IMR-90 (cell line): ENCODE results near the gene CRIM1. TPM values are rescaled to one million over a fixed set of nuclear protein-coding genes. Genes with fewer than 3 reads are reported as not detected.

Source experiments
- ATAC-seq: fragments of 200-7000 bp; cut with Tn5 transposase; 2 replicates; pipeline ENCODE4 v1.9.1; 2020; ENCODE audit warnings: low read depth, mild to moderate bottlenecking, moderate library complexity
- BruUV-seq: library from RNA; stranded (reverse); fragments of 400-500 nt; replicated peaks from 2 replicates; lab custom pipeline; 2021; lab: Mats Ljungman, UMichigan
- CTCF ChIA-PET: fragments of 300-600 bp; formaldehyde crosslinking; extraction: SDS; loops from one replicate; lab custom pipeline; 2021; ENCODE audit warnings: antibody characterized with exemption; lab: Yijun Ruan, JAX
- POLR2A ChIA-PET: fragments of 300-600 bp; sonication (Branson Sonifier 250); formaldehyde crosslinking; loops from one replicate; lab custom pipeline; 2022; ENCODE audit warnings: antibody characterized with exemption; ENCODE audit not compliant: unreplicated experiment; lab: Charles Lee
- DNase-seq: peaks from one replicate; pipeline ENCODE4 v3.0.0; 2013
- H2AFZ ChIP-seq: replicated peaks from 2 replicates; pipeline ENCODE3; 2013; ENCODE audit warnings: low read length, mild to moderate bottlenecking; ENCODE audit not compliant: poor library complexity
- H2AK5ac ChIP-seq: 2 replicates; pipeline ENCODE4 v1.6.1; 2013; ENCODE audit warnings: low read depth, low read length, inconsistent platforms
- H2AK9ac ChIP-seq: replicated peaks from 2 replicates; pipeline ENCODE3; 2013; ENCODE audit warnings: mild to moderate bottlenecking, low read depth, low read length, moderate library complexity; ENCODE audit not compliant: poor library complexity
- H2BK120ac ChIP-seq: 2 replicates; pipeline ENCODE4 v1.6.1; 2013; ENCODE audit warnings: low read depth, low read length, inconsistent platforms
- H2BK15ac ChIP-seq: 3 replicates; pipeline ENCODE4 v1.6.1; 2013; ENCODE audit warnings: low read depth, low read length, inconsistent platforms
- H2BK20ac ChIP-seq: 2 replicates; pipeline ENCODE4 v1.6.1; 2013; ENCODE audit warnings: low read depth, mild to moderate bottlenecking, inconsistent platforms, low read length, moderate library complexity
- H2BK5ac ChIP-seq: 2 replicates; pipeline ENCODE4 v1.6.1; 2013; ENCODE audit warnings: mild to moderate bottlenecking, low read depth, low read length, inconsistent platforms; ENCODE audit not compliant: poor library complexity, severe bottlenecking
- H3K14ac ChIP-seq: replicated peaks from 2 replicates; pipeline ENCODE4 v1.6.1; 2013; ENCODE audit warnings: low read depth, low read length, inconsistent platforms
- H3K18ac ChIP-seq: 2 replicates; pipeline ENCODE4 v1.6.1; 2013; ENCODE audit warnings: low read depth, low read length, control low read depth
- H3K23ac ChIP-seq: 2 replicates; pipeline ENCODE4 v1.6.1; 2013; ENCODE audit warnings: low read depth, low read length, inconsistent platforms
- H3K27ac ChIP-seq: 2 replicates; pipeline ENCODE4 v1.5.1; 2013; ENCODE audit warnings: mild to moderate bottlenecking, control low read depth, low read length; ENCODE audit not compliant: insufficient read depth
- H3K27me3 ChIP-seq: 2 replicates; pipeline ENCODE4 v1.6.1; 2013; ENCODE audit warnings: low read length; ENCODE audit not compliant: control insufficient read depth, insufficient read depth
- H3K36me3 ChIP-seq: 2 replicates; pipeline ENCODE4 v1.6.1; 2013; ENCODE audit warnings: low read length, mixed read lengths; ENCODE audit not compliant: control insufficient read depth, insufficient read depth
- H3K4ac ChIP-seq: 2 replicates; pipeline ENCODE4 v1.6.1; 2013; ENCODE audit warnings: low read depth, low read length, inconsistent platforms
- H3K4me1 ChIP-seq: 2 replicates; pipeline ENCODE4 v1.6.1; 2013; ENCODE audit warnings: low read length, mixed read lengths; ENCODE audit not compliant: control insufficient read depth, insufficient read depth
- H3K4me2 ChIP-seq: 2 replicates; pipeline ENCODE4 v1.6.1; 2013; ENCODE audit warnings: low read depth, mild to moderate bottlenecking, control low read depth, low read length, moderate library complexity
- H3K4me3 ChIP-seq: 2 replicates; pipeline ENCODE4 v1.5.1; 2013; ENCODE audit warnings: low read depth, mild to moderate bottlenecking, control low read depth, low read length, moderate library complexity; ENCODE audit not compliant: insufficient read depth
- H3K56ac ChIP-seq: 2 replicates; pipeline ENCODE4 v1.6.1; 2013; ENCODE audit warnings: low read length, inconsistent platforms; ENCODE audit not compliant: insufficient read depth; ENCODE audit errors: extremely low read depth
- H3K79me1 ChIP-seq, 2 experiments: 2 replicates each; pipeline ENCODE4 v1.6.1; 2013; ENCODE audit warnings: low read length in 2 of 2, inconsistent platforms in 1 of 2, low read depth in 1 of 2
- H3K9ac ChIP-seq: 2 replicates; pipeline ENCODE4 v1.6.1; 2013; ENCODE audit warnings: low read depth, low read length, control low read depth
- H3K9me1 ChIP-seq: 2 replicates; pipeline ENCODE4 v1.6.1; 2013; ENCODE audit warnings: low read length, inconsistent platforms; ENCODE audit not compliant: insufficient read depth
- H3K9me3 ChIP-seq: 2 replicates; pipeline ENCODE4 v1.6.1; 2013; ENCODE audit warnings: low read length; ENCODE audit not compliant: control insufficient read depth, insufficient read depth
- H4K20me1 ChIP-seq: 2 replicates; pipeline ENCODE4 v1.6.1; 2013; ENCODE audit warnings: low read length, inconsistent platforms; ENCODE audit not compliant: insufficient read depth
- H4K5ac ChIP-seq: 2 replicates; pipeline ENCODE4 v1.6.1; 2013; ENCODE audit warnings: mild to moderate bottlenecking, low read depth, low read length, control low read depth
- H4K8ac ChIP-seq, 2 experiments: 2 replicates each; pipeline ENCODE4 v1.6.1; 2013; ENCODE audit warnings: low read depth in 2 of 2, low read length in 2 of 2, control low read depth in 1 of 2, inconsistent platforms in 1 of 2
- H4K91ac ChIP-seq: 2 replicates; pipeline ENCODE4 v1.6.1; 2013; ENCODE audit warnings: low read depth, low read length, inconsistent platforms; ENCODE audit not compliant: insufficient read depth
- BHLHE40 ChIP-seq: fragments of 150-350 bp; IDR thresholded peaks from 2 replicates; pipeline ENCODE4 v1.6.1; 2016; ENCODE audit warnings: mild to moderate bottlenecking, low read depth, low read length
- CEBPB ChIP-seq: IDR thresholded peaks from 2 replicates; pipeline ENCODE4 v1.6.1; 2012; ENCODE audit warnings: low read depth, low read length, improper control_type of control experiment
- CHD1 ChIP-seq: IDR thresholded peaks from 2 replicates; pipeline ENCODE4 v1.6.1; 2012; ENCODE audit warnings: low read depth, low read length, improper control_type of control experiment
- ELK1 ChIP-seq: fragments of 150-350 bp; IDR thresholded peaks from 2 replicates; pipeline ENCODE4 v1.6.1; 2016; ENCODE audit warnings: low read depth, mild to moderate bottlenecking, low read length, moderate library complexity, borderline replicate concordance
- FOS ChIP-seq: fragments of 150-350 bp; IDR thresholded peaks from 2 replicates; pipeline ENCODE4 v1.6.1; 2016; ENCODE audit warnings: low read depth, low read length
- MAFK ChIP-seq: IDR thresholded peaks from 2 replicates; pipeline ENCODE4 v1.6.1; 2012; ENCODE audit warnings: low read depth, low read length, improper control_type of control experiment
- MAZ ChIP-seq: IDR thresholded peaks from 2 replicates; pipeline ENCODE4 v1.6.1; 2012; ENCODE audit warnings: low read depth, mild to moderate bottlenecking, low read length, improper control_type of control experiment, moderate library complexity, borderline replicate concordance
- MXI1 ChIP-seq: IDR thresholded peaks from 2 replicates; pipeline ENCODE4 v1.6.1; 2012; ENCODE audit warnings: low read depth, mild to moderate bottlenecking, low read length, moderate library complexity, borderline replicate concordance
- NFE2L2 ChIP-seq: fragments of 150-350 bp; IDR thresholded peaks from 2 replicates; pipeline ENCODE4 v1.6.1; 2016; ENCODE audit warnings: low read depth, mild to moderate bottlenecking, low read length
- POLR2A ChIP-seq: IDR thresholded peaks from 2 replicates; pipeline ENCODE4 v1.6.1; 2012; ENCODE audit warnings: mild to moderate bottlenecking, low read depth, low read length
- RAD21 ChIP-seq: IDR thresholded peaks from 2 replicates; pipeline ENCODE4 v1.6.1; 2012; ENCODE audit warnings: low read length, improper control_type of control experiment
- RCOR1 ChIP-seq: IDR thresholded peaks from 2 replicates; pipeline ENCODE4 v1.6.1; 2012; ENCODE audit warnings: mild to moderate bottlenecking, low read length, improper control_type of control experiment; ENCODE audit not compliant: insufficient replicate concordance
- RFX5 ChIP-seq: IDR thresholded peaks from 2 replicates; pipeline ENCODE4 v1.8.0; 2012; ENCODE audit warnings: low read depth, mild to moderate bottlenecking, low read length, moderate library complexity
- SMC3 ChIP-seq: fragments of 150-350 bp; IDR thresholded peaks from 2 replicates; pipeline ENCODE4 v1.6.1; 2016; ENCODE audit warnings: low read depth, mild to moderate bottlenecking, antibody characterized with exemption, low read length, moderate library complexity
- WGBS, 2 experiments: methylation state at CpG; one replicate each; pipeline versions ENCODE4 v1.1.5 to v1.1.7; 2013; ENCODE audit warnings: missing lambda C conversion rate in 2 of 2; ENCODE audit not compliant: insufficient read length in 1 of 2; ENCODE audit errors: extremely low coverage in 2 of 2; 5-methylcytosine and 5-hydroxymethylcytosine counted together
- dilution Hi-C: fragments of 300-500 bp; cut with HindIII; formaldehyde crosslinking; loops from one replicate; pipeline ENCODE4 v1.14.3; 2018; ENCODE audit warnings: low sequenced_read_pairs; ENCODE audit not compliant: unreplicated experiment
- in situ Hi-C: fragments of 300-500 bp; cut with MboI; formaldehyde crosslinking; loops from 3 replicates; pipeline ENCODE4 v1.14.3; 2019; ENCODE audit warnings: low sequenced_read_pairs, inconsistent platforms, mixed read lengths
- intact Hi-C: fragments of 100-400 bp; cut with micrococcal nuclease; formaldehyde crosslinking; loops from 2 replicates; pipeline ENCODE4 v1.10.0; 2022
- polyA plus RNA-seq, 3 experiments: library from polyadenylated mRNA; depleted of rRNA; stranded (reverse); fragments of >200 nt; gene quantifications; 2 replicates each; pipeline ENCODE4 v1.2.3, GENCODE V29; 2012; ENCODE audit warnings: low replicate concordance in 1 of 3
- total RNA-seq: library from RNA; depleted of rRNA; stranded (reverse); fragments of >200 nt; gene quantifications from 2 replicates; pipeline ENCODE4 v1.2.3, GENCODE V29; 2012
- TF ChIP-seq, protein P1 (sequence below): conservative IDR thresholded peaks from 2 replicates; pipeline ENCODE4 v1.5.1; 2012; ENCODE audit warnings: mild to moderate bottlenecking, low read depth, low read length, improper control_type of control experiment
- TF ChIP-seq, protein P2 (sequence below): fragments of 150-350 bp; IDR thresholded peaks from 2 replicates; pipeline ENCODE4 v1.6.1; 2017; ENCODE audit warnings: mild to moderate bottlenecking, antibody characterized with exemption, low read length, low read depth

Gene CRIM1
- total and polyA plus RNA-seq, 2 of the 4 experiments (the other 2 are of a cell fraction) = 285 to 490 TPM

GRCh38 chr2:36463365-36463764, 107.8 kb downstream of the CRIM1 start:
- in situ Hi-C loops = no loop called here
- Histone ChIP-seq H3K9me3 (no peaks in the 10 kb centered on the region), H3K4ac (peak overlapping the region; percentile 43; the same call in 1 of the 2 replicates), H2AK9ac (no peak overlapping the region), H2BK120ac (peak overlapping the region; percentile 25; the same call in 1 of the 2 replicates), H3K9me1 (peaks cover 22% of the 10 kb centered on the region), H2BK5ac (peak overlapping the region; percentile 94), H3K27me3 (no peaks in the 10 kb centered on the region), H2AFZ (no peak overlapping the region), H3K79me1 (peaks cover 49 to 81% of the 10 kb centered on the region in 2 experiments), H3K18ac (no peak overlapping the region), H3K23ac (peak overlapping the region; percentile 37), H4K91ac (no peak overlapping the region), H4K5ac (no peak overlapping the region), H3K36me3 (peaks cover 39% of the 10 kb centered on the region), H3K27ac (no peak overlapping the region), H3K4me3 (no peak overlapping the region), H4K20me1 (peaks cover 13% of the 10 kb centered on the region; the same call in 1 of the 2 replicates), H2AK5ac (peak overlapping the region; percentile 25; the same call in 1 of the 2 replicates), H3K9ac (no peak overlapping the region), H3K4me1 (peaks cover 27% of the 10 kb centered on the region), H3K4me2 (no peak overlapping the region), H4K8ac (peak overlapping the region in 1 of 2 experiments; percentile 39; a peak in 1 of 4 replicates), H3K14ac (no peak overlapping the region; the same call in 1 of the 2 replicates), H2BK20ac (no peak overlapping the region), H3K56ac (no peak overlapping the region), H2BK15ac (no peak overlapping the region)
- CTCF ChIA-PET = no interaction called here
- POLR2A ChIA-PET = no interaction called here
- ATAC-seq (no peak), DNase-seq (no peak)
- BruUV-seq = no TSS peak
- 95% methylated on average over 5 of the region's 7 CpGs; no CpG with 5 or more reads in 1 of the 2 experiments for whole genome bisulfite sequencing, 2 experiments
- no peak for TF ChIP-seq NFE2L2
- TF ChIP-seq MAZ = no peak
- no peak for TF ChIP-seq MAFK
- no peak for TF ChIP-seq ELK1
- TF ChIP-seq BHLHE40 = no peak
- TF ChIP-seq RFX5 = no peak
- TF ChIP-seq, protein P1, sequence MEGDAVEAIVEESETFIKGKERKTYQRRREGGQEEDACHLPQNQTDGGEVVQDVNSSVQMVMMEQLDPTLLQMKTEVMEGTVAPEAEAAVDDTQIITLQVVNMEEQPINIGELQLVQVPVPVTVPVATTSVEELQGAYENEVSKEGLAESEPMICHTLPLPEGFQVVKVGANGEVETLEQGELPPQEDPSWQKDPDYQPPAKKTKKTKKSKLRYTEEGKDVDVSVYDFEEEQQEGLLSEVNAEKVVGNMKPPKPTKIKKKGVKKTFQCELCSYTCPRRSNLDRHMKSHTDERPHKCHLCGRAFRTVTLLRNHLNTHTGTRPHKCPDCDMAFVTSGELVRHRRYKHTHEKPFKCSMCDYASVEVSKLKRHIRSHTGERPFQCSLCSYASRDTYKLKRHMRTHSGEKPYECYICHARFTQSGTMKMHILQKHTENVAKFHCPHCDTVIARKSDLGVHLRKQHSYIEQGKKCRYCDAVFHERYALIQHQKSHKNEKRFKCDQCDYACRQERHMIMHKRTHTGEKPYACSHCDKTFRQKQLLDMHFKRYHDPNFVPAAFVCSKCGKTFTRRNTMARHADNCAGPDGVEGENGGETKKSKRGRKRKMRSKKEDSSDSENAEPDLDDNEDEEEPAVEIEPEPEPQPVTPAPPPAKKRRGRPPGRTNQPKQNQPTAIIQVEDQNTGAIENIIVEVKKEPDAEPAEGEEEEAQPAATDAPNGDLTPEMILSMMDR = no peak
- no peak for TF ChIP-seq FOS
- TF ChIP-seq CEBPB = no peak
- TF ChIP-seq POLR2A = no peak
- no peak for TF ChIP-seq SMC3
- TF ChIP-seq, protein P2, sequence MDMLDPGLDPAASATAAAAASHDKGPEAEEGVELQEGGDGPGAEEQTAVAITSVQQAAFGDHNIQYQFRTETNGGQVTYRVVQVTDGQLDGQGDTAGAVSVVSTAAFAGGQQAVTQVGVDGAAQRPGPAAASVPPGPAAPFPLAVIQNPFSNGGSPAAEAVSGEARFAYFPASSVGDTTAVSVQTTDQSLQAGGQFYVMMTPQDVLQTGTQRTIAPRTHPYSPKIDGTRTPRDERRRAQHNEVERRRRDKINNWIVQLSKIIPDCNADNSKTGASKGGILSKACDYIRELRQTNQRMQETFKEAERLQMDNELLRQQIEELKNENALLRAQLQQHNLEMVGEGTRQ = no peak
- TF ChIP-seq MXI1 = no peak
- TF ChIP-seq CHD1 = no peak
- TF ChIP-seq RCOR1 = no peak
- TF ChIP-seq RAD21 = no peak
- intact Hi-C loops = no loop called here
- dilution Hi-C loops = no loop called here
